Ascending aorta (tissue), 2 donors: ENCODE measurements around the gene CAMSAP1. TPM values are rescaled to one million over a fixed set of nuclear protein-coding genes. Genes with fewer than 3 reads are reported as not detected.

ENCODE experiments used
- DNase-seq, 2 donors: peaks; one replicate each; pipeline ENCODE4 v3.0.0-alpha.2; 2019; ENCODE audit warnings: low spot score in 2 of 2
- H3K27ac ChIP-seq, 2 donors: fragments of 200-600 bp; sonication (generic); one replicate each; pipeline ENCODE4 v1.5.1; 2016 to 2017; ENCODE audit warnings: mild to moderate bottlenecking in 1 of 2
- H3K27me3 ChIP-seq: fragments of 200-600 bp; sonication (generic); one replicate; pipeline ENCODE4 v1.5.1; 2017
- H3K36me3 ChIP-seq, 2 donors: fragments of 200-600 bp; sonication (generic); one replicate each; pipeline ENCODE4 v1.5.1; 2016
- H3K4me1 ChIP-seq, 2 donors: fragments of 200-600 bp; sonication (generic); one replicate each; pipeline ENCODE4 v1.5.1; 2016 to 2017; ENCODE audit warnings: mild to moderate bottlenecking in 1 of 2
- H3K4me3 ChIP-seq, 2 donors: fragments of 200-600 bp; sonication (generic); one replicate each; pipeline ENCODE4 v1.5.1; 2016 to 2017; ENCODE audit warnings: mild to moderate bottlenecking in 1 of 2
- H3K9me3 ChIP-seq, 2 donors: fragments of 200-600 bp; sonication (generic); one replicate each; pipeline ENCODE4 v1.5.1; 2016
- intact Hi-C: fragments of 100-400 bp; cut with DNase I; formaldehyde crosslinking; loops from one replicate; pipeline ENCODE4 v1.15.1; 2023
- total RNA-seq: library from RNA; depleted of rRNA; stranded (reverse); fragments of >200 nt; gene quantifications from one replicate; pipeline ENCODE4 v1.1.0, GENCODE V29; 2016
- TF ChIP-seq, protein P1 (sequence below), 3 experiments: fragments of 200-600 bp in 2 of 3; fragments of 450-650 bp in 1 of 3; sonication (generic) in 2 of 3; IDR thresholded peaks; one replicate each; pipeline ENCODE4 v1.5.1; 2016 to 2019; ENCODE audit warnings: antibody characterized with exemption in 3 of 3, mild to moderate bottlenecking in 1 of 3, moderate library complexity in 1 of 3

Gene CAMSAP1
- total RNA-seq, 1 donor from 2014 or later = 10.1 TPM

GRCh38 chr9:135830496-135830895, 76.8 kb downstream of the CAMSAP1 start:
- H3K27ac ChIP-seq = no peak overlapping the region
- peaks cover 4 to 16% of the 10 kb centered on the region in 2 donors for H3K36me3 ChIP-seq
- H3K4me1 ChIP-seq = no peaks in the 10 kb centered on the region
- intact Hi-C loops = no loop called here
- DNase-seq = no peak
- TF ChIP-seq, protein P1, sequence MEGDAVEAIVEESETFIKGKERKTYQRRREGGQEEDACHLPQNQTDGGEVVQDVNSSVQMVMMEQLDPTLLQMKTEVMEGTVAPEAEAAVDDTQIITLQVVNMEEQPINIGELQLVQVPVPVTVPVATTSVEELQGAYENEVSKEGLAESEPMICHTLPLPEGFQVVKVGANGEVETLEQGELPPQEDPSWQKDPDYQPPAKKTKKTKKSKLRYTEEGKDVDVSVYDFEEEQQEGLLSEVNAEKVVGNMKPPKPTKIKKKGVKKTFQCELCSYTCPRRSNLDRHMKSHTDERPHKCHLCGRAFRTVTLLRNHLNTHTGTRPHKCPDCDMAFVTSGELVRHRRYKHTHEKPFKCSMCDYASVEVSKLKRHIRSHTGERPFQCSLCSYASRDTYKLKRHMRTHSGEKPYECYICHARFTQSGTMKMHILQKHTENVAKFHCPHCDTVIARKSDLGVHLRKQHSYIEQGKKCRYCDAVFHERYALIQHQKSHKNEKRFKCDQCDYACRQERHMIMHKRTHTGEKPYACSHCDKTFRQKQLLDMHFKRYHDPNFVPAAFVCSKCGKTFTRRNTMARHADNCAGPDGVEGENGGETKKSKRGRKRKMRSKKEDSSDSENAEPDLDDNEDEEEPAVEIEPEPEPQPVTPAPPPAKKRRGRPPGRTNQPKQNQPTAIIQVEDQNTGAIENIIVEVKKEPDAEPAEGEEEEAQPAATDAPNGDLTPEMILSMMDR (IDR thresholded peaks at IDR 0.05) = no peak
- no peaks in the 10 kb centered on the region for H3K9me3 ChIP-seq
- no peak overlapping the region for H3K4me3 ChIP-seq
- no peaks in the 10 kb centered on the region for H3K27me3 ChIP-seq

DNA sequence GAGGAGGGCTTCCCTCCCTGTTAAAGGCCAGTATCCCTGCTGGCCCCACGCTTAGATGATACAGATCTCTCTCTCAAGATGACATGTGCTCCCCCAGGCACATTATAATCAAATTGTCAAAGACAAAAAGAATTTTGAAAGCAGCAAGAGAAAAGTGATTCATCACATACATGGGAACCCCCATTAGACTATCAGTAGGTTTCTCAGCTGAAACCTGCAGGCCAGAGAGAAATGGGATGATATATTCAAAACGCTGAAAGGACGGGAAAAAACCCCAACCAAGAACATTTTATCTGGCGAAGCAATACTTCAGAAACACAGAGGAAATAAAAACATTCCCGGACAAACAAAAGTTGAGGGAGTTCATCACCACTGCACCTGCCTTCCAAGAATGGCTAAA, 78.7 kb downstream of the CAMSAP1 start:
- no peak for DNase-seq
- no peaks in the 10 kb centered on the region for H3K9me3 ChIP-seq
- peaks cover 7 to 22% of the 10 kb centered on the region in 2 donors for H3K36me3 ChIP-seq

DNA sequence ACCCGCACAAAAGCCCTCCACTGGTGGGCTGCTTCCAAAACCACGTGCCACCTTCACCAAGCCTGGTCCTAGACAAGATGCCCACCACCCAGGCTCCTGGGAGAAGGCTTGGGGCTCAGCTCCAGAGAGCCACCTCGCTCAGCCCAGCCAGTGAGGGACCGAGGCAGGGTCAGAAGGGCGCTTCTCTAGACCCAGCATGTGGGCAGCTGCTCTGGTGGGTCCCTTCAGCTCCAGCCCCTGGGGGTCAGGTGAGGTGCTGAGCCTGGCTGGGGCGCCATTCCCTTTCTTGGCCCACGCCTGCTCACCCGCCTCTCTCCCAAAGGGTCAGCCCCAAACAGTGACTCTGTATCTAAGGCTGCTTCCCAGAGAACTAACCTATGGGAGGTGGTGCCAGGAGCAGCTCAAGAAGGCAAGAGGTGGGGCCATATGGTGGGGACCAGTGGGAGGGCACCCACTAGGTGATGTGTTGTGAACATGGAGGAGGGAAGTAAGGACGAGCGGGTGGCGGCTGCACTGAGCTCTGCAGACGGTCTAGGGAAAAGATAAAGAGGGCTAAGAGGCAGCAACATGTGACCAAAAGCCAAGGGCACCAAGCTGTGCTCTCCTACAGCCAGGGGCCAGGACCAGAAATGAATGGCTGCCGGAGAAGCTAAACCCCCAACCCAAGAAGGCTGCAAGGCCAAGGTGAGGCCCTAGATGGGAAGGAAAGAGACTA, 79.3 kb downstream of the CAMSAP1 start:
- H3K27me3 ChIP-seq = no peaks in the 10 kb centered on the region
- peaks cover 12 to 29% of the 10 kb centered on the region in 2 donors for H3K36me3 ChIP-seq
- intact Hi-C loops = no loop called here
- no peak overlapping the region for H3K4me3 ChIP-seq
- DNase-seq = peak in 1 of 2 donors; percentile 38
- H3K27ac ChIP-seq = no peak overlapping the region
- no peaks in the 10 kb centered on the region for H3K4me1 ChIP-seq
- H3K9me3 ChIP-seq = no peaks in the 10 kb centered on the region
- TF ChIP-seq, protein P1 (IDR thresholded peaks at IDR 0.05) = no peak

More for the DNA sequence above, 78.7 kb downstream of the CAMSAP1 start:
- intact Hi-C loops = no loop called here
- Histone ChIP-seq H3K4me1 (no peaks in the 10 kb centered on the region), H3K27ac (no peak overlapping the region), H3K4me3 (no peak overlapping the region), H3K27me3 (no peaks in the 10 kb centered on the region)
- TF ChIP-seq, protein P1 (IDR thresholded peaks at IDR 0.05) = no peak

DNA sequence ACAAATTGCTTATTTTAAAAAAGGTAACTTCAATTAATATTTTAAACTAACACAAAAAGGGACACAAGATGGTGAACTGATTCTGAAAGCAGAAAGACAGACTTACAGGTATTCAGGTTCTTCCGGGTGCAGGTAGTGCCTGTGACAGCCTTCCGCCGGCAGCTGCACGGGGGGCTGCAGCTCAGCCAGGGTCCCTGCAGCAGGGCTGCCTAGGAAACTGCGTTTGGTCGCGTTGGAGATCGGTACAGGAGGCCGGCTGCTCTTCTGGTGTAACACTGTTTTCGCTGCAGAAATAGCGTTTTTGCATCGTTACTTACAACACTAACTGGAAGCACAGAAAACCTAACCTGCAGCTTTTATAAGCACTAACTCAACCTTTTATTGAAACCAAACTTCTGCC, 80.0 kb downstream of the CAMSAP1 start:
- peak in 1 of 2 donors; percentile 51 for DNase-seq
- H3K27me3 ChIP-seq = no peaks in the 10 kb centered on the region
- no peaks in the 10 kb centered on the region for H3K9me3 ChIP-seq
- TF ChIP-seq, protein P1 (IDR thresholded peaks at IDR 0.05) = no peak
- no peak overlapping the region for H3K27ac ChIP-seq
- H3K4me1 ChIP-seq = no peaks in the 10 kb centered on the region
- H3K4me3 ChIP-seq = no peak overlapping the region
- intact Hi-C loops = no loop called here
- peaks cover 20 to 36% of the 10 kb centered on the region in 2 donors for H3K36me3 ChIP-seq

- TF ChIP-seq, protein P1 (IDR thresholded peaks at IDR 0.05) = no peak
- DNase-seq = peak in 1 of 2 donors; percentile 50
- Histone ChIP-seq H3K27me3 (no peaks in the 10 kb centered on the region), H3K27ac (no peak overlapping the region), H3K36me3 (peaks cover 31 to 47% of the 10 kb centered on the region in 2 donors), H3K4me3 (no peak overlapping the region), H3K9me3 (no peaks in the 10 kb centered on the region), H3K4me1 (no peaks in the 10 kb centered on the region)
- intact Hi-C loops = no loop called here
Measured at GRCh38 chr9:135826188-135826545, 81.2 kb downstream of the CAMSAP1 start.
